PC-9 (cell line): ENCODE results near the gene MAGI2. TPM values are rescaled to one million over a fixed set of nuclear protein-coding genes. Genes with fewer than 3 reads are reported as not detected.

Experiments used
- BruUV-seq: library from RNA; stranded (reverse); fragments of 400-500 nt; replicated peaks from 2 replicates; lab custom pipeline; 2021; lab: Mats Ljungman, UMichigan
- CTCF ChIA-PET: fragments of 300-600 bp; sonication (Branson Sonifier 250); formaldehyde crosslinking; loops from one replicate; lab custom pipeline; 2022; ENCODE audit warnings: antibody characterized with exemption; lab: Charles Lee
- POLR2A ChIA-PET: fragments of 300-600 bp; sonication (Branson Sonifier 250); formaldehyde crosslinking; loops from one replicate; lab custom pipeline; 2022; ENCODE audit warnings: antibody characterized with exemption; ENCODE audit not compliant: unreplicated experiment; lab: Charles Lee
- DNase-seq, 2 experiments: peaks; one replicate each; pipeline versions ENCODE4 v3.0.0 to v3.0.0-alpha.2; 2015 to 2022; ENCODE audit warnings: mixed read lengths in 1 of 2
- H2AFZ ChIP-seq: fragments of 200-600 bp; sonication (generic); 2 replicates; pipeline ENCODE4 v1.8.1; 2017; ENCODE audit warnings: antibody characterized with exemption
- H3F3A ChIP-seq: fragments of 200-600 bp; sonication (generic); 2 replicates; pipeline ENCODE4 v1.8.1; 2017; ENCODE audit warnings: antibody characterized with exemption, mild to moderate bottlenecking, low read depth; ENCODE audit not compliant: insufficient read depth
- H3K27ac ChIP-seq: fragments of 200-600 bp; sonication (generic); 2 replicates; pipeline ENCODE4 v1.6.1; 2016; ENCODE audit warnings: mixed run types
- H3K27me3 ChIP-seq: fragments of 200-600 bp; sonication (generic); 2 replicates; pipeline ENCODE4 v1.6.1; 2016; ENCODE audit warnings: low read depth, mixed run types; ENCODE audit not compliant: insufficient read depth
- H3K36me3 ChIP-seq: fragments of 200-600 bp; sonication (generic); 2 replicates; pipeline ENCODE4 v1.6.1; 2016; ENCODE audit warnings: low read depth, mixed run types
- H3K4me1 ChIP-seq: fragments of 200-600 bp; sonication (generic); replicated peaks from 2 replicates; pipeline ENCODE4 v1.6.1; 2016; ENCODE audit warnings: mixed run types; ENCODE audit not compliant: insufficient read depth
- H3K4me2 ChIP-seq: fragments of 200-600 bp; sonication (generic); 2 replicates; pipeline ENCODE4 v1.6.1; 2017; ENCODE audit warnings: mixed run types
- H3K4me3 ChIP-seq: fragments of 200-600 bp; sonication (generic); 2 replicates; pipeline ENCODE4 v1.6.1; 2016; ENCODE audit warnings: mixed run types
- H3K79me2 ChIP-seq: fragments of 200-600 bp; sonication (generic); 2 replicates; pipeline ENCODE4 v1.6.1; 2017; ENCODE audit warnings: low read depth, mixed run types
- H3K9me2 ChIP-seq: fragments of 200-600 bp; sonication (generic); 2 replicates; pipeline ENCODE4 v1.8.1; 2017; ENCODE audit warnings: mild to moderate bottlenecking; ENCODE audit not compliant: insufficient read depth
- H3K9me3 ChIP-seq: fragments of 200-600 bp; sonication (generic); 2 replicates; pipeline ENCODE4 v1.8.1; 2016; ENCODE audit warnings: low read depth; ENCODE audit not compliant: insufficient read depth
- H4K20me1 ChIP-seq: fragments of 200-600 bp; sonication (generic); 2 replicates; pipeline ENCODE4 v1.8.1; 2017; ENCODE audit not compliant: insufficient read depth
- CTCF ChIP-seq: fragments of 200-600 bp; sonication (generic); conservative IDR thresholded peaks from 2 replicates; pipeline ENCODE4 v1.6.1; 2017; ENCODE audit warnings: mixed run types, antibody characterized with exemption, mild to moderate bottlenecking, moderate library complexity
- EZH2 ChIP-seq: fragments of 200-600 bp; sonication (generic); IDR thresholded peaks from 2 replicates; pipeline ENCODE4 v1.8.0; 2017; ENCODE audit warnings: antibody characterized with exemption, low read depth
- intact Hi-C: fragments of 100-400 bp; cut with micrococcal nuclease; formaldehyde crosslinking; loops from one replicate; pipeline ENCODE4 v1.10.0; 2022; ENCODE audit not compliant: unreplicated experiment
- total RNA-seq: library from RNA; stranded (reverse); gene quantifications from 2 replicates; pipeline ENCODE4 v1.2.3, GENCODE V29; 2021

Gene MAGI2
- total RNA-seq, 1 experiment from 2014 or later, result 0.92 TPM

GRCh38 chr7:78441737-78442136, 1011.7 kb downstream of the MAGI2 start:
- H4K20me1 ChIP-seq, result no peaks in the 10 kb centered on the region
- CTCF ChIA-PET, result no interaction called here
- TF ChIP-seq EZH2 (no peak), CTCF (no peak)
- H3K27ac ChIP-seq, result no peak overlapping the region
- no peaks in the 10 kb centered on the region for H3K36me3 ChIP-seq
- no peak overlapping the region for H3K4me2 ChIP-seq
- no peaks in the 10 kb centered on the region for H3K27me3 ChIP-seq
- no peak for DNase-seq
- H3K9me3 ChIP-seq, result no peaks in the 10 kb centered on the region
- BruUV-seq, result no TSS peak
- no peak overlapping the region for H2AFZ ChIP-seq
- POLR2A ChIA-PET, result no interaction called here
- intact Hi-C loops, result no loop called here
- H3K79me2 ChIP-seq, result no peaks in the 10 kb centered on the region
- no peaks in the 10 kb centered on the region for H3F3A ChIP-seq
- H3K9me2 ChIP-seq, result no peaks in the 10 kb centered on the region
- no peaks in the 10 kb centered on the region for H3K4me1 ChIP-seq
- no peak overlapping the region for H3K4me3 ChIP-seq

- Histone ChIP-seq H4K20me1 (no peaks in the 10 kb centered on the region), H3K27ac (no peak overlapping the region), H2AFZ (no peak overlapping the region), H3F3A (no peaks in the 10 kb centered on the region), H3K79me2 (no peaks in the 10 kb centered on the region), H3K9me3 (no peaks in the 10 kb centered on the region), H3K27me3 (no peaks in the 10 kb centered on the region), H3K4me3 (no peak overlapping the region), H3K36me3 (no peaks in the 10 kb centered on the region), H3K4me1 (no peaks in the 10 kb centered on the region), H3K4me2 (no peak overlapping the region), H3K9me2 (no peaks in the 10 kb centered on the region)
- no peak for DNase-seq
- ChIA-PET POLR2A (no interaction called here), CTCF (no interaction called here)
- TF ChIP-seq CTCF, result no peak
- TF ChIP-seq EZH2, result no peak
- intact Hi-C loops, result no loop called here
- no TSS peak for BruUV-seq
Observed at GRCh38 chr7:78438433-78438832, 1015.0 kb downstream of the MAGI2 start.

DNA sequence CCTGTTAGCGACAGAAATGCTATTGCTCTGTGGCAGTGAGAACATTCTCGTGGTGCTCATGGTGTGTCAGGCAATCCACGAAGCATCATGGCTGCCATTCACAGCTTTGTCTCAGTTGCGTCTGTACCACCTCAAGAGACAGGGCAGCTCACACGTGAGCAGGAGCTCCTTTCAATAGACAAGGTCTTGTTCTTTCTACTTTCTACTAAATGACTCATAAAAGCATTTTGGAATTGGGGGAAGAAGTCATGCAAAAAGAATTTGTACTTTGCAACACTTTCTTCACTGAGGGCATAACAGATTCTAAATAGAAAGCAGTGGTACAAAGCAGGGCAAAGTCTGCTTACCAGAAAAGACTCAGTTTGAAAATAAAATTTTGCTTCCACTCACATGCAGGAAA, 1016.3 kb downstream of the MAGI2 start:
- no peaks in the 10 kb centered on the region for H4K20me1 ChIP-seq
- 0 out of 2 replicates have a peak overlapping the region, but pooled peaks have one; percentile 43 for H2AFZ ChIP-seq
- POLR2A ChIA-PET, result interaction anchor here (0.8 kb wide), 1 partner anchor 9 kb away, joined by 5 read pairs; no protein-coding TSS in a partner anchor

More for the DNA sequence above, 1016.3 kb downstream of the MAGI2 start:
- H3F3A ChIP-seq, result no peaks in the 10 kb centered on the region
- H3K27me3 ChIP-seq, result no peaks in the 10 kb centered on the region
- CTCF ChIA-PET, result no interaction called here
- no peak for DNase-seq
- H3K9me3 ChIP-seq, result no peaks in the 10 kb centered on the region
- no peak overlapping the region for H3K4me3 ChIP-seq
- intact Hi-C loops, result no loop called here
- no peak for TF ChIP-seq CTCF
- no peaks in the 10 kb centered on the region for H3K79me2 ChIP-seq
- no peak overlapping the region for H3K4me2 ChIP-seq
- no TSS peak for BruUV-seq
- no peaks in the 10 kb centered on the region for H3K4me1 ChIP-seq
- no peaks in the 10 kb centered on the region for H3K9me2 ChIP-seq
- no peaks in the 10 kb centered on the region for H3K36me3 ChIP-seq
- no peak overlapping the region for H3K27ac ChIP-seq
